Suppressor macrophage treated with lipopolysaccharide for 4 hours (primary cell): ENCODE results near the gene NSRP1.
"Not testable (repeated sequence)": the region's sequence is repeated elsewhere in the genome, so short reads cannot be mapped to it uniquely, and the experiment has no call there.

ENCODE experiments used
- DNase-seq: peaks from one replicate; pipeline ENCODE4 v3.0.0-alpha.2; 2020

Gene NSRP1, protein sequence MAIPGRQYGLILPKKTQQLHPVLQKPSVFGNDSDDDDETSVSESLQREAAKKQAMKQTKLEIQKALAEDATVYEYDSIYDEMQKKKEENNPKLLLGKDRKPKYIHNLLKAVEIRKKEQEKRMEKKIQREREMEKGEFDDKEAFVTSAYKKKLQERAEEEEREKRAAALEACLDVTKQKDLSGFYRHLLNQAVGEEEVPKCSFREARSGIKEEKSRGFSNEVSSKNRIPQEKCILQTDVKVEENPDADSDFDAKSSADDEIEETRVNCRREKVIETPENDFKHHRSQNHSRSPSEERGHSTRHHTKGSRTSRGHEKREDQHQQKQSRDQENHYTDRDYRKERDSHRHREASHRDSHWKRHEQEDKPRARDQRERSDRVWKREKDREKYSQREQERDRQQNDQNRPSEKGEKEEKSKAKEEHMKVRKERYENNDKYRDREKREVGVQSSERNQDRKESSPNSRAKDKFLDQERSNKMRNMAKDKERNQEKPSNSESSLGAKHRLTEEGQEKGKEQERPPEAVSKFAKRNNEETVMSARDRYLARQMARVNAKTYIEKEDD

DNA sequence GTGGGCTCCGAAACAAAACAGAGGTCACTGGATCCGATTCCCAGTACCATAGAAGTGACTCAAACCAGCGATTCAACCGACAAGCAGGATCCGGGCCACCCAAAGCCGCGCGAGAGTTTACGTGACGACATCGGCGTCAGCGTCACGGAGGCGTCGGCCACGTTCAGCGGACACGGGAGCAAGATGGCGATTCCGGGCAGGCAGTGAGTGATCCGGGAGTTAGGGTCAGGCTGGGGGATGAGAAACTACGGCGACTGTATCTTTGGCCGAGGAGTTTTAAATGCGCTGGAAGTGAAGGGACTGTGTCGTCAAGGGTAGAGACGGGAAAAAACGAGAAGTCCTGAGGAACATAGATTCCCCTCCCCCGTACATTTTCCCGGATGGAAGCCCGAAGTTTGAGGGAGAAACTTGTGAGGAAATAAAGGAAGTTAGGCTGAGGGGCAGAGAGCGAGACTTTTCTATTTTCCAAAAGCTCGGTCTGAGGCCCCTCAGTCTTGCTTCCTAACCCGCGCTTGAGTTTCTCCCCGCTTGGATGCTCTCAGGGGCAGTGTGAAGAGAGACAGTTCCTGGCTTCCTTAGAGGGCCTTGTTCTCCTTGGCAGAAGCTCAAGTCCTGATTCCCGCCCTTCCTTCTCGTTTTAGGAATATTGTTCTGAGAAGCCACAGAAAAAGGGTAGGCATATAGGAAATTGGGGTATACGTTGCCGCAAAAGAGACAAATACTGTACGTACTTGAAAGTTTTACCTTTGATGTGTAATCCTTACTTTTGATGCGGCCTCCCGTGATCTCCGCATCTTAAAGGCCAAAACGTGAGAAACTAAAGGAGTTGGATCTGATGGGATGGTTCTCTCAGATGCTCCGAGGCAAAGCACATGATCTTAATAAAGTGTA lies at the start of gene NSRP1:
Gene NSRP1 (plus strand): TSS at position 156 of the 891 bp plus-strand sequence. CDS start 28 bp downstream, at position 184.
- peak; percentile 98 for DNase-seq

- no peak for DNase-seq
Measured at GRCh38 chr17:30068465-30068864, 48.2 kb upstream of the NSRP1 start.

DNA sequence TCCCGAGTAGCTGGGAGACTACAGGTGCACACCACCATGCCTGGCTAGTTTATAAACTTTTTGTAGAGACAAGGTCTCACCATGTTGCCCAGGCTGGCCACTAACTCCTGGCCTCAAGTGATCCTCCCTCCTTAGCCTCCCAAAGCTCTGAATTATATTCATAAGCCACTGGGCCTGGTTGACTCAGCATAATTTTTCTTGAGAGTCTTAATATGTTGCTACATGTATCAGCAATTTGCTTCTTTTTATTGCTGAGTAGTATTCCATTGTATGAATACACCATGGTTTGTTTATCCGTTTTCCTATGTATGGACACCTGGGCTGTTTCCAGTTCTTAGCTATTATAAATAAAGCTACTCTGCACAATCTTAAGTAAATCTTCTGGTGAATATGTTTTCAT lies 42.4 kb upstream of the NSRP1 start:
- no peak for DNase-seq

DNA sequence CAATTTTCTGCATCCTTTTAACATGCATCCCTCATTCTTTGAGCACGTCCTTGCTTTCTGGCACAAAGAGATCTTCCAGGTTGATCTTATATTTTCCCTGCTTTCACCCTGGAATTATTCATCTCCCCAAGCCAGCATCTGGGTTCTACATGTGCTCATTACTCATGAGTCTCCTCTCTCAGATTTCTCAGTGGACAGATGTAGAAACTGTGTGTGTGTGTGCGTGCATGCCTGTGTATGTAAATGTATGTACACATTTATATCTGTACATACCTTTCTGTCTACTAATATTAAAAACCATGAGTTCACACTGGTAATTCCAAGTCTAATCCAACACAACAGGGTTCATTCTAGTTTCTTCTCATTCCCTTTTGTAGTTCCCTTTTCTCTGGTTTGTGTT lies 41.9 kb upstream of the NSRP1 start:
- DNase-seq, result no peak

- no peak for DNase-seq
Measured at GRCh38 chr17:30082773-30083172, 33.8 kb upstream of the NSRP1 start.

DNA sequence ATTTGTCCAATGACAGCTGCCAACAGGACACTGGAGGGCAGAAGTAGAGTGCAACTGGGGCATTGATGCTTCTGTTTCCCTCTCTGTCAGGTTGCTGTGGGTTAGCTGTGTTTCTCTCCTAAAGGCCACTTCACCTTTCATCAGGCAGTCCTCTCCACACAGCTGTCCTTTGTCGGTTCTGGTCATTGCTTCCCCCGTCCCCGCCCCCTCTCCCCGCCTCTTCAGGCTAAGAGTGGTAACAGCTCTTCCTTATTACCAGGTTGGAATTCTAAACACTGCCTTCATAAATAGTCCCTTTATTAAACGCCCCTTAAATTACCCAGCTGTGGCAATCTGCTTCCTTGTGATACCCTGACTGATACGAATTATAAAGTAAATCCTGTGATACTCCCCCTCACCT lies 31.8 kb upstream of the NSRP1 start:
- no peak for DNase-seq

- DNase-seq, result no peak
Measured at GRCh38 chr17:30086896-30087295, 29.7 kb upstream of the NSRP1 start.

GRCh38 chr17:30087431-30087830 lies 29.2 kb upstream of the NSRP1 start:
- not testable (repeated sequence) for DNase-seq

DNA sequence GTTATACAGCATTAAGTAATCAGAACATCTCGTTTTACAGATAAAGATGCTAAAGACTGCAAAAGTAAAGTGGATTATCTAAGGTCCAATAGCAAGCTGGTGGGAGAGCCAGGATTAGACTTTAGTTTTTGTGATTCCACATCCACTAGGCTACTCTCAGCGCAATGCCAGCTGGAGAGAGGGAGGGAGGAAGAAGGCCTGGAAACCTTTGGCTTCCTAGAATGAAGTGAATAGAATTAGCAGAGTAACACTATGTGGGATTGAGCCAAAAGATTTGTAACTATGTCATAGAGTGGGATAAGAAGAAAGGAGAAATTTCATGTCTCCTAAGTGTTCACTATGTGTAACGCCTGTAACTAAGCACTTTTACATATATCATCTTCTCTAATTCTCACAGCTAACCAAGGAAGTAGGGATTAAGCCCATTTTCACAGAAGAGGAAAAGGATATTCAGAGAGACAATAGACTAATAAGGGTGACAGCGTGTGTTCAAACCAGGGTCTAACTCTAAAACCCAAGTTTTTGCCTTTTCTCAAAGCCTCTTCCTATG lies 25.4 kb upstream of the NSRP1 start:
- DNase-seq, result no peak

GRCh38 chr17:30091771-30092170 lies 24.8 kb upstream of the NSRP1 start:
- no peak for DNase-seq

DNA sequence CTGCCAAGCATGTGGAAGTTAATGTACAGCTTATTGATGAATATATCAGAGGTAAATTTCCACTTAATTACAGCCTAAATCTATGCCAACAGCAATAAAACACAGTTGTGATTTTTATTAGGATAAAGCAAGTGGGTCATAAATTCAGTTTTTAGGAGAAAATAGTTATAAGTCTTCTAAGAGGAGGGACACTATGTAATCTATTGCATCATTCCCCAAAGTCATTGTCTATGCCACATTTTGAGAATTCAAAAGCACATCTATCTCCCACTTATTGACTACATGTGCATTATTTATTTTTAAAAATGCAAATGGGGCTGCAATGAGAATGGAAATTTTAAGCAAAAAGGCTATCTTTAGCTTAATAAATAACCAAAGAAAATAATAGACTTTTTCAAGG lies 23.7 kb upstream of the NSRP1 start:
- no peak for DNase-seq

- peak; percentile 75 for DNase-seq
Measured at GRCh38 chr17:30093463-30094147, 23.0 kb upstream of the NSRP1 start.

DNA sequence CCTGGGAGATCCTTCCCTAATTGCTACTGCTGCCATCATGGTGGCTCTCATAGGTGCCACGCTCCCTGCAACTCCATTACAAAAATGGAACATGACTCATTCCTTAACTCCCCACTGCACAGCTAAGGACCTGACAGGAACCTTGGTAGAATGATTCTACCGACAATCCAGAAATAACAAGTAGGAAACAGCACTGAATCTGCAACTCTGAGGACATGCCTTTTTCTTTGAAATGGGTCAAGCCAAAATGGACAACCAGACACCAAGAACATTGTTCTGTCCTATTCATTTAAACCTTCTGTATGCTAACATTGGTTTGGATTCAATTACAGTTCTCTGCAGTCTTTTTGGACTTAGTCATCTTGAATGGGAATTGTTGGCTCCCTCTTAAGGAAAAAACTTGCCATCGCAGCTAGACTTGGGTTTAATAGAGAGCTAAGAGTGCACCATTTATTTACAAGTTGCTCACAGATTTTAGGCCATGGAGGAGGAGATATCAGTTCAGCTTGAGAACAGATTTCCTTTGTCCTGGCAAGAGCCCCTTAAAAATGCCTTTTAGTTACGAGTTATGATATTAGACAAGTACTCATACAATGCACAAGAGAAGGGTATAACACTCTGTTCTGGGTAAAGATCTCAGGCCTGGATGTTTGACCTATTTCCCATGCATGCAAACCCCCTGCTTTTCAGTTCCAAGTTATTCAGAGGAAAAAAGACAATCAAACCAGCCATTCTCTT lies 20.9 kb upstream of the NSRP1 start:
- peak; percentile 55 for DNase-seq

DNA sequence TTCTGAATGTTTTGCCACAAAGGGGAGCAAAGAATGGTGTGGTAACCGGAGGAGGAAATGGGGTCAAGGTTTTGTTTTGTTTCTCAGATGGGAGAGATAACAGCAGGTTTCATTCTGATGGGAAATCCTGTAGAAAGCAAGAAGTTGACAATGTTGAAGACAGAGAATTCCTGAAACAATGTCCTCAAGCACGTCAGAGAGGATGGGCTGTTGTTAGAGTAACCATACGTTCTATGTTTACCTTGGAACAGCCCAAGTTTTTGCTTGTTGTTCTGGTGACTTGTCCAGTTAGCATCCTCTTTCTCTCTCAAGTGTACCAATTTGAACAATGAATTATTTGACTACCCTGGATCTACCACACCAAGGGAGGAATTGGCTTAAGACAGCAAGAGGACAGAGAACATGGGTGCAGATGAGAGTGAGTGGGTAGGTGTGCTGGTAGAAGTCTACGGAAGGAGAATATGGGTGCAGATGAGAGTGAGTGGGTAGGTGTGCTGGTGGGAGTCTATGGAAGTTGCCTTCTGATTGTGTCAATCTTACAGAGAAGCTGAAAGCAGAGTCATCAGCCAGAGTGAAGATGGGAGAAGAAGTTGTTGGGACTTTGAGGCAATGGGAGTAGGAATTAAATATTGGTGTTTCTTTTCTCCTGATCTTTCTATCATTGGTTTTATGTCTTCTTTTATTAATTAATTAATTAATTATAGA lies 14.8 kb upstream of the NSRP1 start:
- DNase-seq, result no peak

- DNase-seq, result peak; percentile 47
Measured at GRCh38 chr17:30103921-30104320, 12.7 kb upstream of the NSRP1 start.

GRCh38 chr17:30104575-30105339 lies 11.9 kb upstream of the NSRP1 start:
- peak; percentile 98 for DNase-seq

DNA sequence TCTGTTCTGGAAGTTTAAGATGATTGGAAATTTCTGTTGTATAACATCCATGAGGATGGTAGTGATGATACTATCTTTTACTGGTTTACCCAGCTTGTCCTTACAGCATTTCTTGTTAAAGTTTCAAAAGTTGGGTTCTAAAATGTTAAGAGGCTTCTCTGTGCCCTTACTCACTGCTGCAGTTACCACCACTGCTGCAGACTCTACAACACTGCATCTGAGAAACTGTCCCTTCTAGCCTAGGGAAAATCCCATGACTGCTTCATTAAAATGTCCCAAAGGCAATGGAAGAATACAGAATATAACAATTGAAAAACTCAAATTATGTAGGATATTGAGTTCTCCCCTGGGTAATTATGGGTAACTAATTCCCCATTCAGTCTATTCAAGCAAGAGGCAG lies 3.8 kb upstream of the NSRP1 start:
- DNase-seq, result no peak

- DNase-seq, result no peak
Measured at GRCh38 chr17:30113213-30113612, 3.4 kb upstream of the NSRP1 start.

DNA sequence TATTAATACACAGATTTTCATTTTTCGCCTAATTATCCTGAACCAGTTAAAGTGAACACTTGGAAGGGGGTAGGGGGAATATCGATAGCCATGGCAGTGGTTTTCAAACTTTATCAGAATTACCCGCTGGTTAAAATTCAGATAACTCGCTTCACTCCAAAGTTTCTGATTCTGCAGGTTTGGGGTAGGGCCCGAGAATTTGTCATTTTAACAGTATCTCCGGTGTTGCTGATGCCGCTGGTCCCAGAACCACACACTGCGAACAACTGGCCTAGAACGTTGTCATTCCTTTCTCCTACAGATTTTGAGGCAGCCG lies 313 bp upstream of the NSRP1 start:
- no peak for DNase-seq

- DNase-seq, result no peak
Measured at GRCh38 chr17:30117675-30118081, 1.1 kb downstream of the NSRP1 start.

DNA sequence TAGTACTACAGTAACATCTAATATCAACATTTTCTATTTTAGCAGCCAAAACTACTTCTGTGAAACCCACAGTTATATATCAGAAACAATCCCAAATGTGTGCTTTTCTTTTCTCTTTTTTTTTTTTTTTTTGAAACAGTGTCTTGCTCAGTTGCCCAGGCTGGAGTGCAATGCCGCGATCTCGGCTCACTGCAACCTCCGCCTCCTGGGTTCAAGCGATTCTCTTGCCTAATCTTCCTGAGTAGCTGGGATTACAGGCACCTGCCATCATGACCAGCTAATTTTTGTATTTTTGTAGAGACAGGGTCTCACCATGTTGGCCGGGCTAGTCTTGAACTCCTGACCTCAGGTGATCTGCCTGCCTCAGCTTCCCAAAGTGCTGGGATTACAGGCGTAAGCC lies 2.0 kb downstream of the NSRP1 start:
- not testable (repeated sequence) for DNase-seq
